NCI-H748 (cell line): Measurements from ENCODE around the gene TNFRSF21.
"Not testable (repeated sequence)": the region's sequence is repeated elsewhere in the genome, so short reads cannot be mapped to it uniquely, and the experiment has no call there.

Source experiments
- DNase-seq: peaks from one replicate; lab custom pipeline; 2025; ENCODE audit not compliant: unreplicated experiment; lab: John Stamatoyannopoulos, UW

The TNFRSF21 gene

DNA sequence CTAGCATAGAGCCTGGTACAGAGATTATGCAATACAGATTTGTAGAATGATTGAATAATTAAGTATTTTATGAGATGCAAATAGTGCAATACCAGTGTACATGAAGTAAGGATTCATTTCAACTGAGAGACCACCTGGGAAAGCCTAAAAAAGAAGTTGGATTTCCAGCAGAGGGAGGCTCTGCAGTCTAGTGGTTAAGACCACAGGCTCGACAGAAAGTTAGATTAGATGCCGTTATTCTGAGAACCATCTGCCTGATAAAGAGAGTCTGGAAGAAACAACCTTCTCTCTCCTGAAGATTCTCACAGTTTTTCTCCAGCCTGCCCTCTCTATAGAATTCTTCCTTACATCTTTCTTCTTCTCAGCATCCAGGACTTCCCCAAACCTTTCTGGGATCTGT lies 13.6 kb upstream of the TNFRSF21 start:
- no peak for DNase-seq

DNA sequence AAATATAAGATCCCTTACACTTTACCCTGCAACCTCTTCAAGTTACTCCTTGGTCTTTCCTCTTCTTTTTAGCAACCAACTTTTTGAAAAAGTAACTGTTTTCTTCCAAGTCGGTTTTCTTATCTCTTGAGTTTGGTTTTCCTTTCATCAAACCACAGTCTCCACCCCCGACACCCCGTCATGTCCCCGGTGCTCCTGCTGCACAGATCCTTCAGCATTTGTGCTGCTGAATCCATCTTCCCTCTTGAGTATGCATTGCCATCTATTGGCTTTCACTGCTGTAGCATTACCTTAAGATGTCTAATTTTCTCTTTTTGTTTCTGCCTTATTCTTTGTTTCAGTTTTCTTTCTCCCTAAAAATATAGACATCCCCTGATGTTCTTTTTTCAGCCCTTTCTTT lies 11.9 kb upstream of the TNFRSF21 start:
- DNase-seq = no peak

DNA sequence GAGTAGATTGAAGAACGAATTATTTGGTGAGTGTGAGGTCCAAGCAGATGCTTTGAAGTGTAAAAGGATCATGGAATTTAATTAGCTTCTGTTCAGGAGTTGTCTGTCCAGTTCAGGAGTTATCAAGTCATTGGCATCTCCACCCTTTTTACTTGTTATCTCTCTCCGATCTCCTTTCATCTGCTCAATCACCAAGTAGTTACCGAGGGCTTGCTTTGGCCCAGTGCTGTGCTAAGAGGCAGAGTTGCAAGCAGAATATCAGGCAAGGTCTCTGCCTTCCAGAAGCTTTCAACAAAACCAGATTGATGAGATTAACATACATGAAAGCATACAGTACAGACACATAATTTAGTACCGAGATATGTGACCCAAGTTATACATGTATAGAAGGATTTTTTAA lies 10.2 kb upstream of the TNFRSF21 start:
- no peak for DNase-seq

DNA sequence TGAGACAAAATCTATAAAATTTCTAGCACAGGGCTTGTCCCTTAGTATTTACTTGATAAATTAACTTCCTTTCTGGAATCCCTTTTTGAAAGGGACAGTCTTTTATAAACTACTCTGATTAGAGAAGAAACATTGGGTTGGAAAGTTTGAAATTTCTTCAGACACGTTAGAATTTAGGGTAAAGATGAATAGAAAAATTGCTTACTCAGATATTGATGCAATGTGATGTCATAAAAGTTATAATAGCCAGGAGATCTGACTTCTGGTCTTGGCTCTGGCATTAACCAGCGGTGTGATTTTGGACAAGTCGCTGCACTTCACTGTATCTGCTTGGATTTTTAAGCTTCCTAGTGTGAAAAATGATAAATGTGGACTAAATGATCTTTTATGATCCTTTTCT lies 9.7 kb upstream of the TNFRSF21 start:
- no peak for DNase-seq

DNA sequence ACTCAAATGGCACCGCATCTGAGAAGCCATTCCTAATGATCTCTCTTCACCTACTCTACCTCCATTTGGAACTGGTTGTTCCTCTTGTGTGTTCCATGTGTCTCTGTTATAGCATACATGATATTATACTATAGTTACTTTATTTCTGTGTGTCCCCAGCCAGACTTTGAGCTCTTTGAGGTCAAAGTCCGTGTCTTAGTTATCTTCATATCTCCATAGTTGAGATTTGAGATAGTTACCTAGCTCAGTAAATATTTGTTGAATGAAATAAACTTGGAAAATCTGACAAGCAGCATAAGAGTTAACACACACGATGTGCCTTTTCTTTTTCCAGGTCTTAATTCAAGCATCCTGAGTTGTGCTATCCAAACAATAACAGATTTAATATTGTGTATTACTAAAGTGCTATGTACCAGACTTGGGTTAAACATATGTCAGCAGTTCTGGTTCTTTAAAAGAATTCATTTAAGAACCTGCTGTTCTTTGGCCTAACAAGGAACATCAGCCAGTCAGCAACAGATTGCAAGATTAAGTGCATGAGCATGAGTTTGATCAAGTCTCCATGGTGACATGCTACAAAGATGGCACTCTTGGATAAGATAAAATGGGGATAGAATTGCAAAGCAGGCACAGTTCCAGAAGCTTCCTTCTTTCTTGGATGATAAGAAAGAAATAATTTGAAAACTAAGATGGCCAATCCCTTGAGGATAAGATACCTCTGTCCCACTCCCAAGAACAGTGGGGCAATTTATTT lies 8.7 kb upstream of the TNFRSF21 start:
- DNase-seq = no peak

DNA sequence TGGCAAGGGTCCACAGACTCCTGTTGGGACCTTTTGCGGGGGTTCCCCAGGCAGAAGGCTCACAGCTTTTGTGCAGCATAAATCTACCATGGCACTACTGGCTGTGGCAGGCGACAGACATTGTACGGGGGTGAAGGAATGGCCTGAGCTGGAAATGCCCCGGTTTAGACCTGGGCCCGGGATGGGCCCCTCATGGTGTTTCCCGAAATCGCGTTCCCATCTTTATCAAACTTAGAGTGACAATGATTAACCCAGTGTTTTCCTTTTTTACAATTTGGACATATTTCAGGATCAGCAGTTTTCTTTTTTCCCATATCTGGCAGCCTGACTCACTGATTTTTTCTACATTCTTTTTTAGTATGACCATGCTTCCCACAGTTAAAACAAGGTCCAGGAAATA lies 5.5 kb upstream of the TNFRSF21 start:
- DNase-seq = not testable (repeated sequence)

DNA sequence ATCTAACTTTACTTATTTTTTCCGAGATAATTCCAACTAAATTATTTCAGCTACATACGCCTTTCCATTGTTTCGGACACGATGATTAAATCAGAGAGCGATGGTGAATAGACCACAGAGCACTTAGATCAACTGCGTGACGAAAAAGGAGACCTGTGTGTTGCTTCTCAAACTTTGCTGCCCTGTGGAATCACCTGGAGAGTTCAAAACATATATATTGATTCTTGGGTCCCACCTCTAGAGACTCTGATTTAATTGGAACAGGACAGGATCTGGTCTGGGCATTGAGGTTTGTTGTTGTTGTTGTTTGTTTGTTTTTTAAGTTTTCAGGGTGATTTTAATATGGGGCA lies 401 bp upstream of the TNFRSF21 start:
- no peak for DNase-seq

DNA sequence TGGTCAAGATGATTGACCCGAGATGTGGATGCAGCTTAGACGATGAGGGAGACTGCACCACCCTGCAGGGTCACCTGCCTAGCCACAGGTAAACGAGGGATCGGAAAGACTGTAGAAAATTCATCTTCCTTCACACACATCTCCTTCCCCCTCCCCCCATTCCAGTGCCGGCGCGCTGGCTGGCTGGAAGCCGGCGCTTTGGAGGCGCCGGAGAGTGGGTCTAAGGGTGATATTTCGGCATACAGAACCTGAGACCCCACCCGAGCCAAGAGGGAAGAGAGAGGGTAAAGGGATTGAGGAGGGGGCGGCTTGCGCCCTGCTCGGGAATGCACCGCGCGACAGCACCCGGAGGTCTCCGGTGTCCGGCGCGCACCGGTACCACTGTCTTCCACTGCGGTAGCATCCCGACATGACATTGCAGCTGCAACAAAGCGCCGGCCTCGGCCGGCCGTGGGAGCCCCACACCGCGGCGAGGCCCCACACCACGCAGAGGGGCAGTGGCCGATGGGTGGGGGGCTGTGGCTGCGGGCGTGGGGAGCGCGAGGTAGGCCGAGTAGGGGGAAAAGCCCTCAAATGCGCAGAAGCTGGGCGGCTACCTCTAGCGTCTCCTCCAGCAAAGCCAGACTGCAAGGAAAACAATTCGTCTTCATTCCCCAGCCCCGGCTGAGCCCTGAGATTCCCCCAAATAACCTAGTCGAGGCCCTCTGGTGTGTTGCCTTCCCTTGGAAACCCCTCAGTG lies 984 bp downstream of the TNFRSF21 start:
- DNase-seq = peak; percentile 72

DNA sequence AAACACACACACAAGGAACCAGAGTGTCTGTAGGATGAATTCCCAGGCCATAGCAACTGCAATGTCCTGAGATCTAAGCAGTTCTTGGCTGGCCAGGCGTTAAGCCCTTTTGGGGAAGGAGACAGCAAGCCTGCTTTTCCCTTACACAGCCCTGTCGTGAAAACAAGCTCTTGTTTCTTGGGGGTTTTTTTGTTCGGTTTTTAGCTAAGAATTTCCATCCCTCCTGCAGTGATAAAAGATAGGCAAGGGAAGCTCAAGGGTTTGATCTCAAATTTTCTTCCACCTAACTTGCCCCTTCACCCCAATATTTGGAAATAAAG lies 1.5 kb downstream of the TNFRSF21 start:
- DNase-seq = no peak

DNA sequence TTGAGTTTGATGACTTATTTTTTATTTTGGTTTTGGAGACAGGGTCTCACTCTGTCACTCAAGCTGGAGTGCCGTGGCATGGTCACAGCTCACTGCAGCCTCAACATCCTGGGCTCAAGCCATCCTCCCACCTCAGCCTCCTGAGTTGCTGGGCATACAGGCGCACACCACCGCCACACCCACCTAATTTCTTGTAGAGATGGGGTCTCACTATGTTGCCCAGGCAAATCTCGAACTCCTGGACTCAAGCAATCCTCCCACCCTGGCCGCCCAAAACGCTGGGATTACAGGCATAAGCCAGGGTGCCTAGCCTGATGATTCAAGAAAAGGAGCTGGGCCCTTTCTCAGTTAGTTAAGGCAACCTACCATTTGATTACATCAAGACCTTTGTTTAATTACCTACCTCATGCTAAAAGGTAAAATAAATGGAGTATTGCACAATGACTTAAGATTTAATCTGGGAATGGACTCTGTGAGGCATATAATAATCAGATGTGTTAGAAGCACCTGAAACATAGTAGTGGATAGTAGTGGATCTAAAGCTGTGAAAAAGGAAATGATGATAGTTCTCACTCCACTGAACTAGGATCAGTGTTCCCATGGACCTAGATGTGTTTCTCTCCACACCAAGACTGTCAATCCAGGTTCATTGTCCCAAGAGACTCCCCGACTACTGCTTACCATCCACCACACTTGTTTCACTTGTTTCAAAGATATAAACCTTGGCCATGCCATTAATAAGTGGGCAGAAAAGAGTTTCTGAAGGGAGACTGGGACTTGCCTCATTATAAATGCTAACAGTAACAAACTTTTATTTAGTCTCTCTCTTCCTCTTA lies 2.1 kb downstream of the TNFRSF21 start:
- DNase-seq = no peak

DNA sequence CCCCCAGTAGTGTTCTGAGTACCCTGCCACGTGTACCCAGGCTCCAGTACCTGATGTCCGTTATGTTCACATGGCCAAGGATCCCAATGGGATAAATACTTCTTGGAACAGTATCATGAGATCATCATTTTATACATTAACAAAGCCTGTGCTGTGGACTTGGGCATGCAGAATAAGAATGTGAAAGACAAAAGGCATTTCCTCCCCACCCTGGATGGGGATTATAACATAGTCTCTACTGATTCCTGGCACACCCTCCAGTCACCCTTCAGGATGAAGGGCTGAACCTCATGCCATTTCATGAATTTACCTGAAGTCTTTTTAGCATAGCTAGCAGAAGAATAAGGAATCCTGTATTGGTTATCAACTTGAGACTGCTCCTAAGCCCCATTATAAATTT lies 2.8 kb downstream of the TNFRSF21 start:
- no peak for DNase-seq

DNA sequence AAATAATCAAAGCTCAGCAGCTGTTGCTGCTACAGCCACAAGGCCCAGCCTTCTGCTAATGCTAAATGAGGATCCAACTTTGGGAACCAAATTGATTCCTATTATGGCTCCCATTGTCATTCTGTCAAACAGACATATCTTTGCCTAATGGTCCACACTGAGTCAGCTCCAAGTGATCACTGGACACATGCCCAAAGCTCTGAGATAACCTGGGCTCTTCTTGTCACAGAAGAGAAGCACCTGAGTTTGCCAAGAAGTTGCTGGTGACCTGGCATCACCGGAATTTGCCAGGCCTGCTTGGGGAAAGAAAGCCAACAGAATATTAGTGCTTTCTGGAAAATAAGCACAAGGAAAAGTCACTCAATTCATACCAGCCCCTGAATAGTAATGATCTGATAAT lies 5.8 kb downstream of the TNFRSF21 start:
- no peak for DNase-seq

DNA sequence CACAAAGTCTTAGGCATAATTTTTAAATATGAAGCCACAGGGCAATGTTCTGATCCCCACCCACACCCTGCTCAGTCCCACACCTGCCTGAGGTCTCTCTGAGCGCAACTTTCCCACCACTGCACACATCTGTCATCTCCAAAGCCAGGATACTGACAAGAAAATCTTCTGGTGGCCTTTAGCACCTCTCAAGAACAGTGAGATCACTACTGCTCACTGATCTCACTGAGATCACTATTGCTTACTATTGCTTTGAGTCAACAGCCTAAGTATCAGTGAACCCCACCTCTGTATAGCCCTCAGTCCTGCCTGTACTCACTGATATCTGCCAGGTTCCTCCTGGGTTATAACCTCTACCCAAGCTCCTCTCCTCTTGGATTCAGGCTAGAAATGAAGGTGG lies 6.4 kb downstream of the TNFRSF21 start:
- DNase-seq = no peak

DNA sequence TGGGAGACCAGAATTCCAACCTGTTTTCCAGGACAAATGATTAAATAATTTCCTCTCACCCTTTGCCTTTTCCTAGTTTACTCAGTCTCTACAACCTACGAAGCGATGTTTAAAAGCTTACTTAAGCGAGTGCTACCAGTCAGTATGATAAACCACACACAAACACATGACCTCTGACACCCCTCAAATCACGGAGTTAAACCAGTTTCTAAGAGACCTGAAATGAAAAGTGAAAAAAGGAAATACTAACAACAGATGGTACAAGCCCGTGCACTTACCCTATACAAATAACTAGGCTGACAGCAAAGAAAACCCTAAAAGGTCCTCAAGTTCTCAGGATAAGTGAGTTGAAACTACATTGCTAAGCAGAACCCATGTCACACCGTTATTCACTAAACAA lies 7.7 kb downstream of the TNFRSF21 start:
- no peak for DNase-seq

DNA sequence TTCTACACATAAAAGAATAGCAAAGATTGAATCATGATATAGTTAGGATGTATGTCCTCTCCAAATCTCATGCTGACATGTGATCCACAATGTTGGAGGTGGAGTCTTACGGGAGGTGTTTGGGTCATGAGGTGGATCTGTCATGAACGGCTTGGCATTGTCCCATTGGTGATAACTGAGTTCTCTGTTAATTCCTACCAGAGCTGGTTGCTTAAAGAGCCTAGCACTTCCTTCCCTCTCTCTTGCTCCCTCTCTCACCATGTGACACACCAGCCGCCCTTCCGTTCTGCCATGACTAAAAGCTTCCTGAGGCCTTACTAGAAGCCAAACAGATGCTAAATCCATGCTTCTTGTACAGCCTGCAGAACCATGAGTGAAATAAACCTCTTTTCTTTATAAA lies 8.3 kb downstream of the TNFRSF21 start:
- DNase-seq = no peak

DNA sequence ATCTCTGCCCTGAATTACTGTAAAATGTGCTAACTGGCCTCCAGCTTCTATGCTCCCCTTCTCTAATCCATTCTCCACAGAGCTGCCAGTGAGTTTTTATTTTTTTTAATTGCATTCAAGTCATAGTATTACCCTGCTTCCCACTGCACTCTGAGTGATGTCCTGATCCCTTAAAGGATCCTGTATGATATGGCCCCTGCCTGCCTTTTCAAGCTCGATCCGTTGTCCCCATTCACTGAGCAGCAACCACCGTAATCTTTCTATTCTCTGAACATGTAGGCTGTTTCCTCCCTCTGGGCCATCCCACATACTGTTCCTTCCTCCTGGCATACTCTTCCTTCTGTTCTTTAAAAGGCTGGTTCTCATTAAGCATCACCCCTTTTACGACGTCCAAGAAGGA lies 9.3 kb downstream of the TNFRSF21 start:
- DNase-seq = no peak

DNA sequence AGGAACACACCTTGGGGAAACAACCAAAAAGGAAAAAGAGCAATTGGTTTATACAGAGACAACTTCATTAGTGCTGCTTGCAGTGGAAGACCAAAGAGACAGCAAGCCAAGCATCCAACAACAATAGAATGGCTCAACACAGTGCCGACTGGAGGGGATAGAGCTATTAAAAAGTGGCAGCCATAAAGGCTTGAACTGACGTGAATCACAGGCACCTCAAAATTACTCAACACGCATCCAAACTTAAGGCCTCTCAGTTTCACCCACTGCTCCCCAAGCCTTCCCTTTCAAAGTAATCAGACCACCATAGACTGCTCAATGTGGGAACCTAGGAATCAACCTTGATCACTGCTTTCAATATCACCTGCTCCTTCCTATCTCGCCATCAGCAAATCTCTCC lies 9.7 kb downstream of the TNFRSF21 start:
- DNase-seq = no peak

DNA sequence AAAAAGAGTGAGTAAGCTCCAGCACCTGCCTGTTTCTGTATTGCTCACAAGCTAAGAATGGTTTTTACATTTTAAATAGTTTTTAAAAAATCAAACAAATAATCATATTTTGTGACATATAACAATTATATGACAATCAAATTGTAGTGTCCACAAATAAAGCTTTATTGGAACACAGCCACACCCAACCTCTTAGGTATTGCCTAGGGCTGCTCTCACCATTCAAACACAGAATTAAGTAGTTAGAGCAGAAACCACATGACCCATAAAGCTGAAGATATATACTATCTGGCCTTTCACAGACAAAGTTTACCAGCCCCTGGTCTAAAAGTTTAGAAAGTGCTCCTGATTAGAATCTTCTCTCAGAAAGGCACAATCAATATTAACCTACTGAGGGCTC lies 11.2 kb downstream of the TNFRSF21 start:
- peak; percentile 38 for DNase-seq

DNA sequence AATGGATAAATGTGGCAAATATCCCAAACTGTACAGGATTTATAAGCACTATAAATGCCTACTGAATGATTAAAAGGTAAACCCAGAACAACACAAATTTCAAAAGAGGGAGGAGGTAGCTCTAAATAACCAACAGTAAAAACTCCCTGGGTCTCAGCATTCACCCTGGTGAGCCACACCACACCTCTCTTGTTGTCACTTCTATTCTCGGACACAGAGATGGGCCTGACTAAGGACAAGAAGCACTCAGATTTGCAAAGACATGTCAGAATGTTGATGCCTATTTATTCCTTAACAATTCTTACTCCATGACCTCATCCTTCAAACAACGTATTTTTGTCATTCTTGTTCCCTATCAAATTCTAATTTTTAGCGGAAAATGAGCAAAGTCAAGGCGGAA lies 14.7 kb downstream of the TNFRSF21 start:
- DNase-seq = no peak

DNA sequence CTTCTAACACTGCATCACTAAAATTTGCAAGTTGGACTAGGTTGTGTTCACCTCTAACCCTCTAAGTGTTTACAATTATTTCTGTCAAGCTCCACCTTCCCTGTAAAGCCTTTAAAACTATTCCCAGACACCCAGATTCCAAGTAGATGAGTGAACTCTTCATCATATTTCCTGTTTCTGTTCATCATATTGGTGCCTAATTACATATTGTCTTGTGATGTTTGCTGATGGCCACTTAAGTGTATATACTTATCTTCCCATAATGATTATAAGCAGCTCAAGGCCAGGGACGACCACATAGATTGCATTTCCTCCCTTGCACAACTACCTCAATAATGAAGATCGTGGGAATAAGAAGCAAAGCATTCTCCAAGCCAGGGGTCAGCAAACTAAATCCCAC lies 16.8 kb downstream of the TNFRSF21 start:
- DNase-seq = no peak

DNA sequence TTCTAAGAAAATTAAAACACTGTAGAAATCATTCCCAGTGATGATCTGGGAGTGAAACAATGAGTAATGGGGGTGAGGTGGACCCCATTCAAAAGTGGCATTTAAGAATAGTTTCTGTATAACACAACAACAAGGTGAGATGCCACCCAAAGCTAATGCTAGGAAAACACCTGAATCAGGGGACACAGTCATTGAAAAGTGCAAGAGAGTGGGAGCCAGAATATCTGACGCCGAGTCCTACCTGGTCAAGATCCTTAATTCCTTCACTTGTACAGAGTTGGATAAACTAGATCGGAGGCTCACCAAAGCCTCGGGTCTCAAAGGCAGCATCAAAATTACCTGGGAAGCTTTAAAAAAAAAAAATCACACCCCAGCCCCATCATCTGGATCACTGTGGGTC lies 17.7 kb downstream of the TNFRSF21 start:
- DNase-seq = no peak
